ENCODE results near the gene MSH2.

MSH2 gene

GRCh38 chr2:47510745-47511144, 107.8 kb downstream of the MSH2 start:
- no peak for DNase-seq

GRCh38 chr2:47512581-47513083, 109.7 kb downstream of the MSH2 start:
- peak; percentile 42 for DNase-seq

- DNase-seq = no peak
Measured at GRCh38 chr2:47513981-47514520, 111.1 kb downstream of the MSH2 start.

- DNase-seq = no peak
Measured at GRCh38 chr2:47516360-47517104, 113.6 kb downstream of the MSH2 start.

- no peak for DNase-seq
Measured at GRCh38 chr2:47518497-47519146, 115.7 kb downstream of the MSH2 start.

GRCh38 chr2:47519147-47519537, 116.2 kb downstream of the MSH2 start:
- no peak for DNase-seq

- no peak for DNase-seq
Measured at GRCh38 chr2:47519604-47520301, 116.8 kb downstream of the MSH2 start.

GRCh38 chr2:47520302-47520630, 117.3 kb downstream of the MSH2 start:
- peak; percentile 68 for DNase-seq

GRCh38 chr2:47520825-47521665, 118.1 kb downstream of the MSH2 start:
- peak; percentile 89 for DNase-seq

GRCh38 chr2:47521666-47522285, 118.8 kb downstream of the MSH2 start:
- no peak for DNase-seq

- DNase-seq = no peak
Measured at GRCh38 chr2:47525167-47525566, 122.2 kb downstream of the MSH2 start.

GRCh38 chr2:47528455-47528854, 125.5 kb downstream of the MSH2 start:
- DNase-seq = no peak

GRCh38 chr2:47528874-47529273, 125.9 kb downstream of the MSH2 start:
- no peak for DNase-seq

GRCh38 chr2:47530105-47530760, 127.3 kb downstream of the MSH2 start:
- DNase-seq = no peak

GRCh38 chr2:47531378-47532042, 128.6 kb downstream of the MSH2 start:
- DNase-seq = peak; percentile 40
